ENCODE results near the gene SMARCAL1.
A peak's percentile ranks its signal among the peaks of the same experiment; 100 is the strongest.

SMARCAL1 gene

GRCh38 chr2:216463148-216463547 lies 50.9 kb downstream of the SMARCAL1 start:
- no peak for DNase-seq
- in situ Hi-C loops (cut with HindIII; ENCODE audit: low pct_ligation_motif_present, low pct_unique_long_range_greater_than_20kb, low sequenced_read_pairs): no loop called here

- in situ Hi-C loops (cut with HindIII; ENCODE audit: low pct_ligation_motif_present, low pct_unique_long_range_greater_than_20kb, low sequenced_read_pairs): no loop called here
Observed at GRCh38 chr2:216464104-216464720, 51.9 kb downstream of the SMARCAL1 start.

GRCh38 chr2:216465579-216466195 lies 53.4 kb downstream of the SMARCAL1 start:
- DNase-seq: no peak
- in situ Hi-C loops (cut with HindIII; ENCODE audit: low pct_ligation_motif_present, low pct_unique_long_range_greater_than_20kb, low sequenced_read_pairs): no loop called here

More at GRCh38 chr2:216464104-216464720, 51.9 kb downstream of the SMARCAL1 start:
- no peak for DNase-seq

DNA sequence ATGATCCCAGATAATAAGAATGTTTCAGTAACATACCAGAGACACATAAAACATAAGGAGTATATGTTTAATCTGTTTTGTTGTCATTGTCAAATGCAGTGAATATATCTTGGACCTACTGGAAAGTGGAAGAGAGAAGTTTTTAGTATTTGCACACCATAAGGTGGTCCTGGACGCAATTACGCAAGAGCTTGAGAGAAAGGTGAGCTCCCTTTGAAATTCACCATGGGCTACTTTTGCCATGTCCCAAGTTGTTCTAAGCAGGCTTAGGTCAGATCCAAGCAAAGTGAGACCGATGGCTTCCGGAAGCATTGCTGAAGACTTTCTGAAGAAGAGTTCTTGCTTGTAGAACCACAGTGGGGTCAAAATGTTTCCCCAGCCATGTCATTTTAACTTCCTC lies 55.6 kb downstream of the SMARCAL1 start:
- no peak for DNase-seq
- in situ Hi-C loops (cut with HindIII; ENCODE audit: low pct_ligation_motif_present, low pct_unique_long_range_greater_than_20kb, low sequenced_read_pairs): no loop called here

- in situ Hi-C loops (cut with HindIII; ENCODE audit: low pct_ligation_motif_present, low pct_unique_long_range_greater_than_20kb, low sequenced_read_pairs): no loop called here
- no peak for DNase-seq
Observed at GRCh38 chr2:216469661-216470060, 57.4 kb downstream of the SMARCAL1 start.

DNA sequence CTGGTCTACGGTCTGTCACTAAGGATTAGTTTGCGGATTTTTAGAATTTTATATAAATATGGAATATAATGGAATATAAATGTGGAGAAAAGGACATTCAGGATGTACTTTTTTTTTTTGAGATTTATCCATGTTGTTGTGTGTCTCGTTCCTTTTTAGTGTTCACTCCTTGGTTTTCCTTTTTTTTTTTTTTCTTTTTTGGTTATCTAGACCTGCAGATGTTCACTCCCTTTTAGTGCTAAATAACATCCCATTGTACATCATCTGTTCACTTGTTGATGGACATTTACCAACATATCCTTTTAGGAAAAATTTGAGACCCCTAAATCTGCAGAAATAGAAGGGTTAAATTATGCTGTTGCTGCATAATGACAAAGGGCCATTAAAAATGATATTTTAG lies 60.9 kb downstream of the SMARCAL1 start:
- no peak for DNase-seq
- in situ Hi-C loops (cut with HindIII; ENCODE audit: low pct_ligation_motif_present, low pct_unique_long_range_greater_than_20kb, low sequenced_read_pairs): no loop called here

GRCh38 chr2:216474925-216475670 lies 62.8 kb downstream of the SMARCAL1 start:
- no peak for DNase-seq

DNA sequence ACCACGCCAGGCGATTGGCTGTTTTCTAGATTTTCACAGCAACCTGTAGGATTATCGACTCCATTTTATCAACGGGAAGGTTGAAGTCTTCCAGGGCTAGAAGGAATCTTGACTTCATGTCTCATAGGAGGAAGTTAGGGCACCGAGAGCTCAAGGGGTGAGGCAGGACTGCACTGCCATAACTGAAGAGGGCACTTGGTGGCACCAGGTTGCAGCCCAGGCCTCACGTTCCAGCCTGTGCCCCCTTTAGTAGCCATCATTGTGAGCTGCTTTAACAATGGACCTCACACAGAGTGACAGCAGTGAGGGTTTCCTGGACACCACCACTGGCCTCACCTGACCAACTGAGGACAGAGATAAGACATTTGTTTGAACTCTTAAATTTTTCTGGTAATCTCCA lies 63.5 kb downstream of the SMARCAL1 start:
- no peak for DNase-seq
- in situ Hi-C loops (cut with HindIII; ENCODE audit: low pct_ligation_motif_present, low pct_unique_long_range_greater_than_20kb, low sequenced_read_pairs): no loop called here

More at GRCh38 chr2:216474925-216475670, 62.8 kb downstream of the SMARCAL1 start:
- in situ Hi-C loops (cut with HindIII; ENCODE audit: low pct_ligation_motif_present, low pct_unique_long_range_greater_than_20kb, low sequenced_read_pairs): no loop called here

DNA sequence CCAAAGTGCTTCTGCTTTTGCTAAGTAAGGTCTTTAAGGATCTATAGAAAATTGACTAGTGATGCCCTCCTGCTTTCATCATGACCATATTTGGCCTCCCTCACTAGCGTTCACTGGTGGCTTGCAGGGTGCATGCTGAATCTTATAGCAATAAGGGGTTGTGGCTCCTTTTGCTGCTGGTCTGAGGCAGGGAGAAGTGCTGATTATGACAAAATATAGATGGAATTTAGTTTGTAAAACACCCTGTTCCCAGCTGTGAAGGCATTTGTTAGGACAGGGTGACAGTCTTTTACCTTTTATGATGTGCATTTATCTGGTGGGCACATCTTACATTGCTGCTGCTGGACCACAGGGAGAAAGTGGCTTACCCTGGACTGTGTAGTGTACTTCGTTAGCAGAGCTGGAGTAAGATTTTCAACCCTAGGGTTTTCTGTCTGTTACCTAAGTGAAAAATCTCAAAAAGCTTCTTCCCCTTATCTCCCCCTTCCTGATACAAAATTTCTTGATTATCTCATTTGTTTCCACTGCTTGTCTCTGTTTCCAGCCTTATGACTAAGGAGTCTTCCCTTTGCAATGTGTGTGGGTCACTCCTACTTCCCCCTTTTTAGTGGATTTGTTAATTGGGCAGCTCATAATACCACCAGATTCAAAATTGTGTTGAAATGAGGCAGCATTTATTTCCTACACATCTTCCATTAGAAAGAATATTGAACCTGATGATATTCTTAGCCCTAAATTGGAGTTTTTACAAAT lies 65.2 kb downstream of the SMARCAL1 start:
- no peak for DNase-seq
- in situ Hi-C loops (cut with HindIII; ENCODE audit: low pct_ligation_motif_present, low pct_unique_long_range_greater_than_20kb, low sequenced_read_pairs): no loop called here

DNA sequence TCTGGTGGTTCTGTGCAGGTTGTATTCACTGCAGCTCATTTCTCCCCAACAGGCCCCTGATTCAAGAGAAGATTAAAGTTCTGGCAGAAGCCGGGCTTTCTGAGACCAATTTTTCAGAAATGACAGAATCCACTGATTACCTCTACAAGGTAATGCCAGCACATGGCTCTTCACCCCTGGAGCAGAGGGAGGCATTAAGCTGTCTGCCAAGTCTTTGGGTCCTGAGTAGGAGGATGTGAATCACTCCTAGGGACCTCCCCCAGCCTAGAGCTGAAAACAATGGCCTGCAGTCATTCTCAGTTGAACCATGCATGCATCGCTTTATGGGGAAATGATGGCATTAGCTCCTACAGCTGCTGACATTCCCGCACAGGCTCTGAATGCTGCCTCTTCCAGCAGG lies 65.9 kb downstream of the SMARCAL1 start:
- DNase-seq: peak; percentile 56
- in situ Hi-C loops (cut with HindIII; ENCODE audit: low pct_ligation_motif_present, low pct_unique_long_range_greater_than_20kb, low sequenced_read_pairs): no loop called here

GRCh38 chr2:216478791-216479190 lies 66.5 kb downstream of the SMARCAL1 start:
- DNase-seq: no peak
- in situ Hi-C loops (cut with HindIII; ENCODE audit: low pct_ligation_motif_present, low pct_unique_long_range_greater_than_20kb, low sequenced_read_pairs): no loop called here

GRCh38 chr2:216480221-216480620 lies 67.9 kb downstream of the SMARCAL1 start:
- DNase-seq: no peak
- in situ Hi-C loops (cut with HindIII; ENCODE audit: low pct_ligation_motif_present, low pct_unique_long_range_greater_than_20kb, low sequenced_read_pairs): no loop called here

- DNase-seq: no peak
- in situ Hi-C loops (cut with HindIII; ENCODE audit: low pct_ligation_motif_present, low pct_unique_long_range_greater_than_20kb, low sequenced_read_pairs): no loop called here
Observed at GRCh38 chr2:216482640-216483039, 70.4 kb downstream of the SMARCAL1 start.

- no peak for DNase-seq
- in situ Hi-C loops (cut with HindIII; ENCODE audit: low pct_ligation_motif_present, low pct_unique_long_range_greater_than_20kb, low sequenced_read_pairs): no loop called here
Observed at GRCh38 chr2:216485237-216485636, 73.0 kb downstream of the SMARCAL1 start.

DNA sequence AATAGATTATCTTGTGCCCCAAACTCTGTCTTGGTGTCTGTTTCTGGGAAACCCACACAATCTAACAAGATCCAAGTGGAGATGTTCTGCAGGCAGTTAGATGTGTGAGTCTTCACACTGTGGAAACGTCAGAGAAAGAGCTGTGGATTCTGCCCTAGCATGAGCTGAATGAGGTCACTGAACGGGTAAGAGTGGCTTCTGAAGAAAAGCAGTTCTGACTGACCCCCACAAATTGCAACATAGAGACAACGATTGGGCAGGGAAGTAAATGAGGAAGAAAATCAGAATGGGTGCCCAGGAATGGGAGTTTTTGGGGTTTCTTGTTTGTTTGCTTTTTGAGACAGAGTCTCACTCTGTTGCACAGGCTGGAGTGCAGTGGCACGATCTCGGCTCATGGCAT lies 73.5 kb downstream of the SMARCAL1 start:
- in situ Hi-C loops (cut with HindIII; ENCODE audit: low pct_ligation_motif_present, low pct_unique_long_range_greater_than_20kb, low sequenced_read_pairs): no loop called here
- no peak for DNase-seq

GRCh38 chr2:216486271-216486670 lies 74.0 kb downstream of the SMARCAL1 start:
- in situ Hi-C loops (cut with HindIII; ENCODE audit: low pct_ligation_motif_present, low pct_unique_long_range_greater_than_20kb, low sequenced_read_pairs): no loop called here
- no peak for DNase-seq

DNA sequence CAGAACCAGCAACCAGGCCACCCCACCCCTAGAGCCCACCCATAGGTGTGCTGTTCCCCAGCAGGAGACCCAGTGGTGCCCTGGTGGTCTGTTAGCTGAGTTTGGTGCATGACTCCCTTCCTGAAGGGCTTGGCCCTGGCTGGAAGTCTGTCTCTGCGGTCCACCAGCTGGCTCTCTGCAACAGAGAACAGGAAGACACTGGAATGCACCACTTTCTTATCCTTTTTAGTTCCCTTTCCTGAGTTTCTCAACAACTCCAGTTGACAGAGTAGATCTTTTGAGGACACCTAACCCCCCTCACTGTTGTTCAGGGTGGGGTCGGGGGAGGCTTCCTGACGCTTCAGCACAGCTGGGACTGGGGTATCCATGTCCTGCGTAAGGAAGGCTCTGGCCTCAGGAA lies 74.4 kb downstream of the SMARCAL1 start:
- no peak for DNase-seq
- in situ Hi-C loops (cut with HindIII; ENCODE audit: low pct_ligation_motif_present, low pct_unique_long_range_greater_than_20kb, low sequenced_read_pairs): no loop called here

GRCh38 chr2:216490061-216490460 lies 77.8 kb downstream of the SMARCAL1 start:
- in situ Hi-C loops (cut with HindIII; ENCODE audit: low pct_ligation_motif_present, low pct_unique_long_range_greater_than_20kb, low sequenced_read_pairs): no loop called here
- DNase-seq: no peak
